GM12892 (cell line): ENCODE measurements around the gene MTHFSD. TPM values are rescaled to one million over a fixed set of nuclear protein-coding genes. Genes with fewer than 3 reads are reported as not detected.
A peak's percentile ranks its signal among the peaks of the same experiment; 100 is the strongest.

Experiments
- DNase-seq: peaks from one replicate; pipeline ENCODE4 v3.0.0; 2011; ENCODE audit not compliant: insufficient read length
- FAIRE-seq: peaks from 2 replicates; lab custom pipeline; 2011; peaks lifted over from hg19 to GRCh38; lab: Jason Lieb, UNC
- POLR2A ChIP-seq: IDR thresholded peaks from 2 replicates; pipeline ENCODE4 v1.6.1; 2011; ENCODE audit warnings: low read depth, low read length, control low read depth
- POLR2AphosphoS5 ChIP-seq: IDR thresholded peaks from 2 replicates; pipeline ENCODE4 v1.6.1; 2011; ENCODE audit warnings: low read depth, low read length, control low read depth
- TAF1 ChIP-seq: IDR thresholded peaks from 2 replicates; pipeline ENCODE4 v1.6.1; 2011; ENCODE audit warnings: low read depth, mild to moderate bottlenecking, control low read depth, low read length, borderline replicate concordance
- polyA plus RNA-seq: library from polyadenylated mRNA; unstranded; fragments of >200 nt; gene quantifications from one replicate; pipeline ENCODE4 v1.2.1, GENCODE V29; 2012; ENCODE audit warnings: missing spikeins, inconsistent platforms; ENCODE audit not compliant: missing spikeins

Gene MTHFSD
- 16.3 TPM for polyA plus RNA-seq

DNA sequence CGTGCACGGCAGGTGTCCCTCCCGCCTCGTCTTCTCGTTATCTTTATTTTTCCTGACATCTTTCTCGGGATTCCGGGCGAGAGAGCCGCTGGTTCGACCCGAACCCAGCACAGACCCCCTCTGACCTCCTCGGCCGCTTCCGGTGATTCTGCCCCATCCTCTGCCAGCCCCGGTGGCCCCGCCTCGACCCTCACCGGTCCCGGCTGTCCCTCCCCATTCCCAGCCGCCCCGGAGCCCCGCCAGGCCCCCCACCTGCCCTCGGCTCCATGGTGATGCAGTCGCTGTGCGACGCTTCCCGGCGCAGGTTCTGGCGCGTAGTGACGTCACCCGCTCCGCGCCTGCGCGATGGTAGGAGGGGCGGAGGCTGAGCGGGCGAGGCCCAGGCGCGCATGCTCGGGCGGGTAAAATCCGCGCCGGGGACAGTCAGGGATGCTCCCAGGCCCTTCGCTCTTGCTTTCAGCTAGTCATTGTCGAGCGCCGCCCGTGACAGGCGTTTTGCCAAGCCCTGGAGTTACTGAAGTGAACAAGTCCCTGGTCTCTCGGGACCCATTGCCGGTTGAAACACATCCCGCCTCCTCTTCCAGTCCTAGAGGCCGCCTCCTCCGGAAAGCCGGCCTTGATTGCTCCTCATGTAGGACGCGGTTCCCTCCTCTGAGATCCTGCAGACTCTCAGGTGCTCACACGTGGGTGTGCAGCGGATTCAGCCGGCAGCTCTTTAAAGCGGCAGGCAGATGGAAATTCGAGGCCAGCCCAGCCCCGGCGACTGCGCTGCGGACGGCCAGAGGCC is at the start of gene MTHFSD:
Gene MTHFSD, minus strand, starts transcription at position 319 of the 787 bp plus-strand sequence. Its CDS starts 51 bp downstream, at position 268.
- TF ChIP-seq TAF1 (peak; percentile 37; the same call in 1 of the 2 replicates), POLR2A (peak; percentile 90), POLR2AphosphoS5 (peak; percentile 87)
- FAIRE-seq, result peak; percentile 98
- peak; percentile 97 for DNase-seq

DNA sequence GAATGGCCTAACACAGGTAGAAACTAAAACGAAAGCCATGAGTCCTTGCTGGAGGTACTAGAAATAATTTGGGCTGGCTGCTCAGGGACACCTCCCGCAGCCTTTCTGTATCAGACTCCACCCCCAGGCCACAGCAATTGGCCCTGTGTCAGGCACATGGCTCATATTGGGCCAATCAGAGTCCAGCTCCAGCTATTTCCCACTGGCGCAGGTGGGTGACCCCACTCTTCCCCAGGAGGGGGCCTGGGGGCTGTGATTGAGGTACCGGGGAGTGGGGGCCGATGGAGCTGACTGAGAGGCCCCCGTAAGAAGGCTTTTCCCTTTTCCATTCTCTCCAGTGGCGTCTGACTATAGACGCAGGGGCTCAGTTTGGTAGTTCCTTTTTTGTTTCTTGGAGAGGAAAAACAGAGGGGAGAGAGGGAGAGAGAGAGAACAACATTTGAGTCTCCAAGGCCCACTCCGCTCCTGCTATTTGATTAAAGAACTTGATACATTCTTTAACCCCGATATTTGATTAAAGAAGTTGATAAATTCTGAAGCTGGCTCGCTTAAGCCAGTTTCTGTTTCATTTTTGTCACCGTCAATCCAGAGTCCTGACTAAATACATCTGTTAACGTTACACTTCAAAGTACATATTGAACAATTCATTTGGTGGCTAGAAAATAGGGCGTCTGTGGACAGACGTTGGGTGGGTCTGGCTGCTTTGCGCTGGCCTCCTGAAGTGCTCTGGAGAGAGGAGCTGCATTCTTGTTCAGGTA is 49.6 kb upstream of the MTHFSD start:
- DNase-seq (no peak), FAIRE-seq (peak; percentile 21)
- TF ChIP-seq POLR2AphosphoS5 (no peak), POLR2A (no peak), TAF1 (no peak)

DNA sequence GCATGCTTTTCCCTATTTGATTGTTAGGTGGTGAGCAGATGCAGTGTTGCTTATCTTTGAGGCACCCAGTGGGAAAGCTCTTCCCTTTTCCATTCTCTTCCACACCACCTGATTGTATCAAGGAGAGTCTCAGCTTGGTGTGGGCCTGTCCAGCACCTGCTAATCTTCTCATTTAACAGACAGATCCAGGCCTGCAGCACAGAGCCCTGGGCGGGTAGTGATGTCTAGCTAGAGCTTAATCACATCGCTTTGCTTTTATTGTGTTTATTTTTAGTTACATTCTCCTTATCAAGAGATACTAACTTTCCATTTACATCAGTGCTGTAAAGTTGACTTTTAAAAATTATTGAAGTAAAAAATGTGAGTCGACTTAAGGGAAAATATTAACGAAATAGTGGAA is 47.5 kb upstream of the MTHFSD start:
- FAIRE-seq (no peak), DNase-seq (no peak)
- no peak for TF ChIP-seq TAF1
- TF ChIP-seq POLR2AphosphoS5, result no peak
- TF ChIP-seq POLR2A, result no peak

DNA sequence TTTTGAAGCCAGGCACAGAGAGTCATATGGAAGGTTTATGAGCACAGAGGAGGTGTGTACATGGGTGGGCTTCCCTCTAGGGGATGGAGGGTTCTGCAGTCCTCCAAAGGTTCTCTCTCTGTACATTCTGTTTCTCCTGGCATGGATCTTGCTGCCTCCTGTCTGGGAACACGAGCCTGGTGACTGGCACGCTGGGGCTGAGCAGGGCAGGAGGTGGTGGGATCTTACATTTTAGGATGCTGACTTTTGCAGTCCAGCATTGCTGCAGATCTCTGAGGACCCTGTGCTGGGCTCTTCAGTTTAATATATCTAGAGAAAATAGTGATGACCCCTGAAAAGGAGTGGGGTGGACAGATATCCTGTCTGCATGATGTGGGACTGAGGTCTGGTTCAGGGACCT is 46.3 kb upstream of the MTHFSD start:
- no peak for TF ChIP-seq TAF1
- no peak for TF ChIP-seq POLR2A
- no peak for TF ChIP-seq POLR2AphosphoS5
- FAIRE-seq (no peak), DNase-seq (no peak)

- FAIRE-seq (no peak), DNase-seq (no peak)
- TF ChIP-seq POLR2AphosphoS5 (no peak), TAF1 (no peak), POLR2A (no peak)
Measured at GRCh38 chr16:86598607-86599565, 43.9 kb upstream of the MTHFSD start.

DNA sequence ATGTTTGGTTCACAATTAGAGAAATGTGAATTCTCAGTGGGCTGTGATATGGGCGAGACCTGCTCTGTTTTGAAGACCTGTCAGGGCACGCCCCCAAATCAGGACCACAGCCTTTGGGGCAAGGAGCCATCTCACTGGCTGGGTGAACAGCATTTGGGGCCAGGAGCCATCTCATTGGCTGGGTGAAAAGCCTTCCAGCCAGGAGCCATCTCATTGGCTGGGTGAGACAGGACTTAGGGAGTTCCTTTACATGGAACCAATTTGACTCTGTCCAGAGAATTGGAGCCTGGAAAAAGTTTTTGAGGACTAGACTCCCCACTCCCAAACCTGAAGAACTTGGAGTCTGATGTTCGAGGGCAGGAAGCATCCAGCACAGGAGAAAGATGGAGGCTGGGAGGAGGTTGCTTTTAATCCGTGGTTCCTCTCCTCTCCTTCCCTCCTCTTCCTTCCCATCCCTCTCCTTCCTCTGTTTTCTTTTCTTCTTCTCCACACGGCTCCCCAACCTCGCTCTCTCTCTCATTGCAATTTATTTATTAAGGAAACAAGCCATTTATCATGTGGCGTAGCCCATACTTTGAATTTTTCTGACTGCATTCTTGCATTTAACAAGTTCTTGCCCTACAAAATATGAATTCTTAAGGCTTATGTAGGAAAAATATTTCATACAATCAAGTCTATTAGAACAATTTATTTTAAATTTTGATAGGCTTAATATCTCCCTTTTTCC is 43.0 kb upstream of the MTHFSD start:
- FAIRE-seq (no peak), DNase-seq (no peak)
- TF ChIP-seq POLR2AphosphoS5 (no peak), POLR2A (no peak), TAF1 (no peak)

- TF ChIP-seq TAF1 (no peak), POLR2A (no peak), POLR2AphosphoS5 (no peak)
- FAIRE-seq (no peak), DNase-seq (no peak)
Measured at GRCh38 chr16:86597126-86597879, 42.3 kb upstream of the MTHFSD start.

DNA sequence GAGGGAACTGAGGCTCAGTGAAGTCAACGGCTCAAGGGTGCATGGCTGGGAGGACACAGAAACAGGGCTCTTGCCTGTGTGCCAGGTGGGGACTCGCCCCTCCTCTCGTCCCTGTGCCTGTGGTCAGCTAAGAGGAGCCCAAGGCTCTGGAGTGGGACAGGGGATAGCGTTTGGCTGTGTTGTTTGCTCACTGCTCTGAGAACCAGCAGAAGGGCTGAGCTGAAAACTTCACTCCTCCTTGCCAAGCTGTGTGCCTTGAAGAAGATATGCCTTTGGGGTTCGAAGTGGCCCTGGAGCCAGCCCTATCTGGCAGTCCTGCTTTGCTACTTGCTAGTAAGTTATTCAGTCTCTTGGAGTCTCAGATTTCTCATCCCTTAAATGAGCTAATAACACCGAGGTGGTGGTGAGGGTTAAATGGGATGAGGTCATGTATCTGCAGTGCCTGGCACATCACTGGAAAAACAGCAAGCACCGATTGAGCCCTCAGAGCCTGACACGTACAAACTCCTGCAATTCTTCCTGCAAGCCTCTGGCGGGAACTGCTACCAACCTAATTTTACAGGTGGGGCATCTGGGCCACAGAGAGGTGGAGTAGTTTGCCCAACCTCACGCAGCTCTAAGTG is 41.1 kb upstream of the MTHFSD start:
- no peak for TF ChIP-seq TAF1
- TF ChIP-seq POLR2AphosphoS5, result no peak
- DNase-seq (no peak), FAIRE-seq (no peak)

GRCh38 chr16:86594721-86595120 is 39.7 kb upstream of the MTHFSD start:
- TF ChIP-seq TAF1 (no peak), POLR2AphosphoS5 (no peak), POLR2A (no peak)
- FAIRE-seq, result no peak

More at GRCh38 chr16:86594721-86595120, 39.7 kb upstream of the MTHFSD start:
- no peak for DNase-seq
